Fibroblast of peridontal ligament (primary cell): ENCODE results near the gene CDC42SE2.
"Not testable (repeated sequence)": the region's sequence is repeated elsewhere in the genome, so short reads cannot be mapped to it uniquely, and the experiment has no call there.

Source experiments
- DNase-seq: peaks from one replicate; pipeline ENCODE4 v3.0.0-alpha.2; 2010; ENCODE audit errors: extremely low read depth

The CDC42SE2 gene

DNA sequence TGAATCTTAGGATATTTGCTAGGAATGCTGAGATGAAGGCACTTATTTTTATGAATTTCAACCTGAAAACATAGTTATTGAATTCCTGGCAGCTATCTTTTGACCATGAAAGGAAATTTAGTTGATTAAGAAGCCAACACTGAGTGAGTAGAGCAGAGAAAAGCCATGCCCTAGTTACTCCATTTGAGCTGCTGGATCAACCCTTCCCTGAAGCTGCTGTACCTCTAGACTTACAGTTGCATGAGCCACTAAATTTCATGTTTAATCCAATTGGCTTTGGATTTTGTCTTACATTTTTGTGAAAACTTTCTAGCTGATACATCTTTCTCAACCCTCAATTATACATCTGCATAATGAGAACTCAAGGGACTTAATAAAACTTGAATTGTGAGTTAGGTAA, 54.6 kb downstream of the CDC42SE2 start:
- no peak for DNase-seq

DNA sequence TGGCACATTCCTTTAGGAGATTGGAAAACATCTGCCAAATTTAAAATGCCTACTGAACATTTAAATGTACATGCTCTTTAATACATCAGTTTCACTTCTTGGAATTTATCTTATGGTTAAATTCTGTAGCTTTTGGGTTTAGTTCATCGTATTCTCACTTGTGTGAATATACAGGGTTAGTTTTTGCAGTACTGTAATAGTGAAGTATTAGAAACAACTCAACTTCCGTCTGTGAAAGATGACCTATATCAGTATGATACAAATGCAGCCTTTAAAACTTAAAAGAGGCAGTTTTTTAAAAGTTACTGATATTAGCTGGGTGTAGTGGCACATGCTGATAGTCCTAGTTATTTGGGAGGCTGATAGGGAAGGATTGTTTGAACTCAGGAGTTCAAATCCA, 57.2 kb downstream of the CDC42SE2 start:
- DNase-seq: no peak

DNA sequence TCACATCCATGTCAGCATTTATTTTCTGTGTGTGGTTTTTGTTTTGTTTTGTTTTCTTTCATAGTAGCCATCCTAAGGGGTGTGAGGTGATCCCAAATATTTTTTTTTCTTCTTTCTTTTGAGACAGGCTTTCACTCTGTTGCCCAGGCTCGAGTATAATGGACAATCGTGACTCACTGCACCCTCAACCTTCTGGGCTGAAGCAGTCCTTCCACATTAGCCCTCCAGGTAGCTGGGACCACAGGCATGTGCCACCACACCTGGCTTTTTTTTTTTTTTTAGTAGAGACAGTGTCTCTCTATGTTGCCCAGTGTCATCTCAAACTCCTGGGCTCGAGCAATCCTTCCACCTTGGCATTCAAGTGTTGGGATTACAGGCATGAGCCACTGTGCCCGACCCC, 59.1 kb downstream of the CDC42SE2 start:
- no peak for DNase-seq

DNA sequence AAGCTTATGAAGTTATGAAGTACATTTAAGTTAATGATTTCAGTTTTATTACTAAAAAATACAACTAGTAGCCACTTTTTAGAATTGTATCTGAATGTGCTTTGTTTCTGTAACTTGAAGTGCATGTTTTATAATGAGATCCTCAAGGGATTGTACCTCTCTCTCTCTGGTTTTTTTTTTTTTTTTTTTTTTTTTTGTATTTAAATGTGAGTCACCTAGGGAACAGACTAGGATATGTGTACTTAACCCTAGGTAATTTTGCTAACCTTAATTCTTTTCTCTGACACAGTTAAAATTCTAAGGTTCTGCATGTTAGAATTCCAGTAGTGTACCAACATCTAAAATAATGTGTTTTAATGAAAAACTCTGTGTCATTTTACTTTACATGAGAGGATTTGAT, 59.5 kb downstream of the CDC42SE2 start:
- DNase-seq: no peak

DNA sequence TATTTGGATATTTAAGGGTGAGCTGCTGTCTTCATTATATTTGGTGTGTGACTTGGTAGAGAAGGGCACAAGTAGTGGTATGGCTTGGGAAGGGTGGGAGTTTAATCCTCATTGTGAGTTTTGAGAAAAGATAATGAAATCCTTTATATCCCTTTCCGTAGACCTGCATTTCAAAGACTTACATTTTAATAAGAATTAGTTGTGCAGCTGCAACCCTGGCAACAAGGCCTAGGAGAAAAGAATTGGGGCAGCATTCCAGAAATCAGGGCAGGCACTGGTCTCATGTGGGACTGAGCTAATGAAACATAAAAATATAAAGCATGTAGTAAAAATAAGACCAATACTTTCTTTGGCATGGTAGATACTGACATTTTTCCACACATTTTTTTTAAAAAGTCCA, 60.5 kb downstream of the CDC42SE2 start:
- peak; percentile 46 for DNase-seq

DNA sequence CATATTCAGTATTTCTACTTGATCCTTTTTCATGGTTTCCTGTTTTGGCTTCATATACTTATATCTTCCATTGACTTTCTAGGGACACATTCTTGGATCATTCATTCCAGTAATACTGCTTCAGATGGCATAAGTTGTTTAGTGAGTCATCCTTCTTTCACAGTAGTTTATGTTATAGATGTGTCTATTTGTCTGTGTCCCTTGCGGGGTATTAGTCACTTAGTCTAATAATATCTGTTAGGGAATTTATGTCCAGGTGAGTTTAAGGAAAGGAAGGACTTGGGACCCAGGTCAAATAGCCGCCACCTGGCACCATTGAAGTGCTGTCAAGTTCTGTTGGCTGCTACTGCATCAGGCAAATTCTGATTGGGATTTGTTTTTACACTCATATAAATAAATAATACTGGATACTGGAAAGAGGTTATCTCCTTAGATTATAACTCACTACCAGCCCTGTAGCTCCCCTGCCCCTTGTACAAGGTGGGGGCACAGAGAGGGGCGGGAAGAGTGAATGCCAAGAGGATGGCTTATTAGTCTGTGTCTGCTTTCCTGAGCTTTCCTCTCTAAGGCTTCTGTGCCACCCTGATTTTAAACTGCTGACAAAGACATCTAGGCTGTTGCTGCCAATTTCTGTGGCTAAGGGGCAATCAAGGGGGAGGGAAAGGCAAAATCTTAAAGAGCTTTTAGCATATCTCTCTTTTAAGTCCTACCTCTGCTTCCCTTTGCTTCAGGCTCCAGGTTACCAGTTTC, 64.9 kb downstream of the CDC42SE2 start:
- peak; percentile 37 for DNase-seq

DNA sequence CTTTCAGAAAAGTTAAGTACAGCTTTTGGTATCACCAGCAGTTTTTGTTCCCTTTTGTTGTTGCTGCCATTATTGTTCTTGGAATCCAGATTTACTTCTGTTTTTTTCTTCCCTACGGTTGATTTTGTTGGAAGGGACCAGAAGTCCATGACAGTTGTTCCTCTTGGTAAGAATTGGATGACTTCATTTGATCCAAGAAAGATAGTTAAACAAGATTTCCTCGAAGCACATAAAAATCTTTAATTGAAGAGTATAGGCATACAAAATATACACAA, 65.4 kb downstream of the CDC42SE2 start:
- no peak for DNase-seq

DNA sequence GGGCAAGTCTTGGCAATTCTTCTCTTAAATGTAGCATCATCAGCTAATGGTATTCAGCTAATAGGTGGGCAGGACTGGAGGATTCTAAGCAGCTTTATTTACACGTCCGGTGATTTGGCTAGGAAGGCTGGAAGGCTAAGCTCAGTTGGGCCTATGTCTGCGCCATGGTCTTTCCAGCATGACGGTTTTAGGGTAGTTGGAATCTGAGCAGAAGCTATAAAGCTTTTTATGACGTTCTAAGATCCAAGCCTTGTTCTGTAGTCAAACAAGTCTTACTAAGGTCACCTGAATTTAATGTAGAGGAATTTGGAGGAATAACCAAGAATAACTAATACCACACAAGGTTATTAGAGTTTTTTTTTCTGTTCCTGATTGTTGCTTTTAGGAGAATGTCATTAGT, 66.2 kb downstream of the CDC42SE2 start:
- DNase-seq: no peak

DNA sequence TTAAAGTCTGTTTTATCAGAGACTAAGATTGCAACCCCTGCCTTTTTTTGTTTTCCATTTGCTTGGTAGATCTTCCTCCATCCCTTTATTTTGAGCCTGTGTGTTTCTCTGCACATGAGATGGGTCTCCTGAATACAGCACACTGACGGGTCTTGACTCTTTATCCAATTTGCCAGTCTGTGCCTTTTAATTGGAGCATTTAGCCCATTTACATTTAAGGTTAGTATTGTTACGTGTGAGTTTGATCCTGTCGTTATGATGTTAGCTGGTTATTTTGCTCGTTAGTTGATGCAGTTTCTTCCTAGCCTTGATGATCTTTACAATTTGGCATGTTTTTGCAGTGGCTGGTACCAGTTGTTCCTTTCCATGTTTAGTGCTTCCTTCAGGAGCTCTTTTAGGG, 71.9 kb downstream of the CDC42SE2 start:
- not testable (repeated sequence) for DNase-seq

DNA sequence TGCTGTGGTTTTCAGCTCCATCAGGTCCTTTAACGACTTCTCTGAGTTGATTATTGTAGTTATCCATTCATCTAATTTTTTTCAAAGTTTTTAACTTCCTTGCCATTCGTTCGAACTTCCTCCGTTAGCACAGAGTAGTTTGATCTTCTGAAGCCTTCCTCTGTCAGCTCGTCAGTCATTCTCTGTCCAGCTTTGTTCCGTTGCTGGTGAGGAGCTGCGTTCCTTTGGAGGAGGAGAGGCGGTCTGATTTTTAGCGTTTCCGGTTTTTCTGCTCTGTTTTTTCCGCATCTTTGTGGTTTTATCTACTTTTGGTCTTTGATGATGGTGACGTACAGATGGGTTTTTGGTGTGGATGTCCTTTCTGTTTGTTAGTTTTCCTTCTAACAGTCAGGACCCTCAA, 72.9 kb downstream of the CDC42SE2 start:
- DNase-seq: not testable (repeated sequence)

DNA sequence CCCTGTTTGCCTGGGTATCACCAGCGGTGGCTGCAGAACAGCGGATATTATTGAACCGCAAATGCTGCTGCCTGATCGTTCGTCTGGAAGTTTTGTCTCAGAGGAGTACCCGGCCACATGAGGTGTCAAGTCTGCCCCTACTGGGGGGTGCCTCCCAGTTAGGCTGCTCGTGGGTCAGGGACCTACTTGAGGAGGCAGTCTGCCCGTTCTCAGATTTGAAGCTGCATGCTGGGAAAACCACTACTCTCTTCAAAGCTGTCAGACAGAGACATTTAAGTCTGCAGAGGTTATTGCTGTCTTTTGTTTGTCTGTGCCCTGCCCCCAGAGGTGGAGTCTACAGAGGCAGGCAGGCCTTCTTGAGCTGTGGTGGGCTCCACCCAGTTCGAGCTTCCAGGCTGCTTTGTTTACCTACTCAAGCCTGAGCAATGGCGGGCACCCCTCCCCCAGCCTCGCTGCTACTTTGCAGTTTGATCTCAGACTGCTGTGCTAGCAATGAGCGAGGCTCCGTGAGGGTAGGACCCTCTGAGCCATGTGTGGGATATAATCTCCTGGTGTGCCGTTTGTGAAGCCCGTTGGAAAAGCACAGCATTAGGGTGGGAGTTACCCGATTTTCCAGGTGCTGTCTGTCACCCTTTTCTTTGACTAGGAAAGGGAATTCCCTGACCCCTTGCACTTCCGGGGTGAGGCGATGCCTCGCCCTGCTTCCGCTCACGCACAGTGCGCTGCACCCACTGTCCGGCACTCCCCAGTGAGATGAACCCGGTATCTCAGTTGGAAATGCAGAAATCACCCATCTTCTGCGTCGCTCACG, 73.6 kb downstream of the CDC42SE2 start:
- not testable (repeated sequence) for DNase-seq

DNA sequence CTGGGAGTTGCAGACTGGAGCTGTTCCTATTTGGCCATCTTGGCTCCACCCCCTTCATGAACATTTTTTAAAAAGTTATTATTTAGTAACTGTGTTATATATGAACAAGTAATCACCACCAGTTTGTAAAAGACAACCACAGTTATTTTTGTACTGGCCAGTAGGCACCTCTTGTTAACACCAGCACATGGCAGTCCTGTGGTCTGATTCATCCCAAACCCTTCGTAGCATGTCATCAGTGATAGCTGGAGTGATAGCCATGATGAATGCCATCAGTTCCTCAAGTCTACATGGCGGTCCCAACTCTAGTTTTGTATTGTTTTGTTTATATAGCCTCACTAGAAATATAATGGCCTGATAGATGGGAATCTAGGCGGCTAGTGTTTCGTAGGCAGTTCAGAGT, 74.2 kb downstream of the CDC42SE2 start:
- no peak for DNase-seq

DNA sequence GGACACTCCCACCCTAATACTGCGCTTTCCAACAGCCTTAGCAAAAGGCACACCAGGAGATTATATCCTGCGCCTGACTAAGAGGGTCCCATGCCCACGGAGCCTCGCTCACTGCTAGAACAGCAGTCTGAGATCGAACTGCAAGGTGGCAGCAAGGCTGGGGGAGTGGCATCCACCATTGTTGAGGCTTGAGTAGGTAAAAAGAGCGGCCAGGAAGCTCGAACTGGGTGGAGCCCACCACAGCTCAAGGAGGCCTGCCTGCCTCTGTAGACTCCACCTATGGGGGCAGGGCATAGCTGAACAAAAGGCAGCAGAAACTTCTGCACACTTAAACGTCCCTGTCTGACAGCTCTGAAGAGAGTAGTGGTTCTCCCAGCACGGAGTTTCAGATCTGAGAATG, 80.4 kb downstream of the CDC42SE2 start:
- DNase-seq: not testable (repeated sequence)

DNA sequence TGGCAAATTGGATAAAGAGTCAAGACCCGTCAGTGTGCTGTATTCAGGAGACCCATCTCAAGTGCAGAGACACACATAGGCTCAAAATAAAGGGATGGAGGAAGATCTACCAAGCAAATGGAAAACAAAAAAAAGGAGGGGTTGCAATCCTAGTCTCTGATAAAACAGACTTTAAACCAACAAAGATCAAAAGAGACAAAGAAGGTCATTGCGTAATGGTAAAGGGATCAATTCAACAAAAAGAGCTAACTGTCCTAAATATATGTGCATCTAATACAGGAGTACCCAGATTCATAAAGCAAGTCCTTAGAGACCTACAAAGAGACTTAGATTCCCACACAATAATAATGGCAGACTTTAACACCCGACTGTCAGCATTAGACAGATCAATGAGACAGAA, 82.4 kb downstream of the CDC42SE2 start:
- DNase-seq: not testable (repeated sequence)

DNA sequence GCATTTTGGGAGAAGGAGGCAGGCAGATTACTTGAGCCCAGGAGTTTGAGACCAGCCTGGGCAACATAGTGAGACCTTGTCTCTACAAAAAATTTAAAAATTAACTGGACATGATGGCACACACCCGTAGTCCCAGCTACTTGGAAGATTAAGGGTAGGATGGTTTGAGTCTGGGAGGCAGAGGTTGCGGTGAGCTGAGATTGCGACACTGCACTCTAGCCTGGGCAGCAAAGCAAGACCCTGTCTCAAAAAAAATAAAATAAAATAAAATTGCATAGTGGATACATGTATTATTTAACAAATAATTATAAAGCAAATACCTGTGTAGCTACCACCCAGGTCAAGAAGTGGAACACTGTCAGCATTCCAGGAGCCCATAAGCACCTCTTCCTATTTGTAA, 90.1 kb downstream of the CDC42SE2 start:
- DNase-seq: no peak

DNA sequence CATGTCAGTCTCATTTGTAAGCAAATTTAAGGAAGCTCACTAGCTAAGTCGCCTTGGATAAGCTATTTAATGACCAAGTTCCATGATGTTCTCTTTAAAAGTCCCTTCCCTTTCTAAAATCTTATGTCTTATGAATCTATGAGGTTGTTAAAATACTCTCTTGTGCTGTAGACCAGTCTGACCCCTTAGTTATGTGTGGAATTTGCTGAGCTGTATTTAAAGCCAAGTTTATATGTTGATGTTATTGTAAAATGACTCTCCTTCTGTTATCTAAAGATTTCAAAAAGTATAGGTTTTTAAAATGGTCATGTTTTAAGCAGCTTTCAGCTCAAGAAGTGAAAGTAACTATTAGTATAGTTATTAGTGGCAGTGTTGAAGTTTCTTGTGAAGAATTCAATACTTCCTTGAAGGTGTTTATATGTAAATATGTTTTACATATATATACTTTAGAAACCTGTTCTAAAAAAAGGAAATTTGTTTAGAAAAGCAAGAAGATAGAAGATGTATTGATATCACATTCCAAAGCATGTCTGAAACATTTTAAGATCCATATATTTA, 92.2 kb downstream of the CDC42SE2 start:
- peak; percentile 53 for DNase-seq

DNA sequence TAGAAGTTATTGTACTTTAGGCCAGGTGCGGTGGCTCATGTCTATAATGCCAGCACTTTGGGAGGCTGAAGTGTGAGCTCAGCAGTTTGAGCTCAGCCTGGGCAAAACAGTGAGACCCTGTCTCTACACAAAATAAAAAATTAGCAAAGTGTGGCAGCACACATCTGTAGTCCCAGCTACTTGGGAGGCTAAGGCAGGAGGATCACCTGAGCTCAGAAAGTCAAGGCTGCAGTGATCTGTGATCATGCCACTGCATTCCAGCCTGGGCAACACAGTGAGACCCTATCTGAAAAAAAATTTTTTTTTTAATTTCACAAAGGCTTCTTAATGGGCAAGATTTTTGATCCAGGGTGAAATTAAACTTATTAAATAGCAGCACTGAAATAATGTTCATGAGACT, 92.8 kb downstream of the CDC42SE2 start:
- DNase-seq: no peak

DNA sequence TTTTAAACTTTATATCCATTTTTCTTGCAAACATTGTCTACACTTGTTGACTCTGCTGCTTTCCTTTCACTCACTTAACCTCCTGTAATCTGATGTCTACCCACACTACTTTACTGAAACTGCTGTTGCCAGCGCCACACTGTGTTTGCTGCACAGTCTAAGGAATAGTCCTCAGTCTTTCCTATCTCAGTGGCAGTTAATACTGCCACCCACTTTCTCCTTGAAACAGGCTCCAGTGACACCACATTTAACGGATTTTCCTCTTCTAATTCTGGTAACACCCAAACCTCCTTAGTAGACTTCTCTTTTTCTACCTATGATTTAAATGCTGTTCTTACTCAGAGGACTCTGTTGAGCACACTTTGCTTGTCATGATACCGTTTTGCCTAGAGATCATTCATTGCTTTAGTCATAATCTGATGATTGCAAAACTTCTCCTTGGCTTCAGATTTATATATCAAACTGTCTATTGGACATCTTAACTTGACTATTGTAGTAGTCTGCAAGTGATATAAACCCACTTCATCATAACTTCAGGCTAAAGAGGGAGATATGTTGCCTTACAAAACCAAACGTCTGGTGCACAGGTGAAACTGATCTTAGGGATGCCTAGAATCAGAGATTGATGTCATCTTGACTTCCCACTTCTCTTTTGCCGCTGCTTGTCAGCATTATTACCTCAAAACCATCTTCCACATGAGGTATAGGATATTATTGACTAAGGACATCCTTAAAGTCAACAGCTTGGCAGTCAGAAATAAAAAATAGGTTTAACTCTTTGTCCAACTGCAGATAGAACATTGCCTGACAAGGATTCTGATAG, 94.1 kb downstream of the CDC42SE2 start:
- DNase-seq: no peak

DNA sequence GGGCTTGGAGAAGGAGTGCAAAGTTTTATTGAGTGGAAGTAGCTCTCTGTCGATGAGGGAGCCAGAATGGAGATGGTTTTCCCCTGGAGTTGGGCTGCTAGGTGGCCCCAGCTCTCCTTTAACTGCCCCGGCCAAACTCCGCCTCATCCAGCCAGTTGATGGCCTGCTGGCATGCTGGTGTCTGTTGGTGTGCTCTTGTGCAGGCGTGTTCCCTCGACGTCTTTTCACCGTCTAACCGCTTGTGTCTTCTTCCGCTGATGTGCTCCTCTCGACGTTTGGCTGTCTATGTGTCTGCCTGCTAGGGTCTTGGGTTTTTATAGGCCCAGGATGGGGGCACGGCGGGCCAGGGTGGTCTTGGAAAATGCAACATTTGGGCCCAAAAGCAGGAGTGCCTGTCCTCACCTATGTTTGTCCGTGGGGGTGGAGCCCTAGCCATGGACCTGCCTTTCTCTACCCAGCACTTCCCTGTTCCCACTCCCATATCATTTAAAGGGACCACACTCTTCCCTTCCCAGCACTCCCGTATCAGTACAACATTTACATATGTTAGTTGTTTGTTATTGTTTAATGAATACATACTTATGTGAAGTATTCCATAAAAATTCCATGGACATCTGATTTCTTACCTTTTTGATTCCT, 97.9 kb downstream of the CDC42SE2 start:
- no peak for DNase-seq

DNA sequence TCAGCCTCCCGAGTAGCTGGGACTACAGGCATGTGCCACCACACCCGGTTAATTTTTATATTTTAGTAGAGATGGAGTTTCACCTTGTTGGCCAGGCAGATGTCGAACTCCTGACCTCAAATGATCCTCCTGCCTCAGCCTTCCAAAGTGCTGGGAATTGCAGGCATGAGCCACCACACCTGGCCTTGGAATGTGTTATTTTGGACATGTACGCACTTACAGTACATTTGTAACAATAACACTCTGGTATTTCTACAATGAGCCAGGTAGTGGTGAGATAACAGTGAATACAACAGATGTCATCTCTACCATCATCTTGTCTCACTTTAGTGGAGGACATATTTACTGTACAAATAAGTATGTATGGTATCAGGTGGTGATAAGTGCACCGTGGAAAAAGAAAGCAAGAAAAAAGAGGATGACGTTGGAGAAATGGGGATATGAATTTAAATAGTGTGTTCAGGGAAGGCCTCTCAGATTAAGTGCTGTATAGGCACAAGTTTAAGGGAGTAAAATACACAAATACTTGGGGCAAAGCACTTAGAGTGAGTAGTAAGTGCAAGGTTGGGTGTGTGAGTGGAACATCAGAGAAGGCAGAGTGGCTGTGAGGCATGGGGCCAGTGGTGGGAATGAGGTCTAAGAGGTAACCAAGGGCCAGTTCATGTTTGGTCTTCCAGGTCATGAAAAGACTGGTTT, 100.1 kb downstream of the CDC42SE2 start:
- no peak for DNase-seq

DNA sequence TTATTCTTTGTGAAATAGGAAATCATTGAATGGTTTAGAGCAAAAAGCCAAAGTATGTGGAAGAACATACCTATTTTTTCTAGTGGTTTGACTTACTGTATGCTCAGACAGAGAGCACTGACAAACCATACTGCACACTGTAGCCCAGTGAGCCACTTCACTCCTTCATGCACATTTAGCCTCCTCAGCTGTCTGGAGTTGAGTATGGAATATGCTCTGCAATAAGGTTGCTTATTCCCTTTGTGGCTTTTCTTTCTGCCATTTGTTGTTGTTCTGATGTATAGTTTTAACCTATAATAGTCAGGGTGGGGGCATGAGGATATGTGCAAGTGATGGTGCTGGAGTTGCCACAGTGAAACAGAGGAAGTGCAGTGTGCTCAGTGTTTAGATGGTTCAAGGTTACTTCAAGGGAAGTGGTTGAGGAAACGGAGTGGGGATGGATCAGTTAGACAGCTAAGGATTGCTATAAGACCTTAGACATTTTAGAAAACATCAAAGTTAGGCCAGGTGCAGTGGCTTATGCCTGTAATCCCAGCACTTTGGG, 100.7 kb downstream of the CDC42SE2 start:
- DNase-seq: no peak
